H1 (cell line): ENCODE measurements around the gene L3MBTL1. TPM values are rescaled to one million over a fixed set of nuclear protein-coding genes. Genes with fewer than 3 reads are reported as not detected.

Experiments
- CTCF ChIA-PET: fragments of 300-600 bp; sonication (Branson Sonifier 250); formaldehyde crosslinking; loops from one replicate; lab custom pipeline; 2021; ENCODE audit not compliant: partially characterized antibody; lab: Charles Lee
- POLR2A ChIA-PET: fragments of 300-600 bp; sonication (Branson Sonifier 250); formaldehyde crosslinking; loops from one replicate; lab custom pipeline; 2021; ENCODE audit warnings: inconsistent platforms; ENCODE audit not compliant: partially characterized antibody; lab: Charles Lee
- DNase-seq, 2 experiments: peaks; one replicate each; pipeline versions ENCODE4 v3.0.0 to v3.0.0-alpha.2; 2010 to 2022; ENCODE audit warnings: low spot score in 2 of 2, low read depth in 1 of 2, mixed read lengths in 1 of 2
- FAIRE-seq: peaks from 2 replicates; lab custom pipeline; 2011; peaks lifted over from hg19 to GRCh38; lab: Jason Lieb, UNC
- H2AFZ ChIP-seq: 2 replicates; pipeline ENCODE4 v1.8.1; 2012; ENCODE audit warnings: low read length, inconsistent platforms
- H2AK5ac ChIP-seq: 2 replicates; pipeline ENCODE4 v1.6.1; 2013; ENCODE audit warnings: low read depth, low read length
- H2BK120ac ChIP-seq: replicated peaks from 2 replicates; pipeline ENCODE3; 2013; ENCODE audit warnings: low read depth, low read length, inconsistent platforms
- H2BK12ac ChIP-seq: 2 replicates; pipeline ENCODE4 v1.6.1; 2013; ENCODE audit warnings: low read depth, low read length
- H2BK15ac ChIP-seq: 2 replicates; pipeline ENCODE4 v1.6.1; 2013; ENCODE audit warnings: low read length
- H2BK20ac ChIP-seq: 2 replicates; pipeline ENCODE4 v1.6.1; 2013; ENCODE audit warnings: low read length
- H2BK5ac ChIP-seq: 2 replicates; pipeline ENCODE4 v1.6.1; 2013; ENCODE audit warnings: low read depth, low read length
- H3K14ac ChIP-seq: 2 replicates; pipeline ENCODE4 v1.6.1; 2013; ENCODE audit warnings: inconsistent platforms; ENCODE audit not compliant: insufficient read length
- H3K18ac ChIP-seq: 2 replicates; pipeline ENCODE4 v1.6.1; 2013; ENCODE audit warnings: low read length; ENCODE audit errors: extremely low read depth
- H3K23ac ChIP-seq: 2 replicates; pipeline ENCODE4 v1.6.1; 2013; ENCODE audit warnings: inconsistent platforms; ENCODE audit not compliant: insufficient read length
- H3K23me2 ChIP-seq: 2 replicates; pipeline ENCODE4 v1.6.1; 2013; ENCODE audit warnings: low read depth, low read length
- H3K27ac ChIP-seq: 2 replicates; pipeline ENCODE4 v1.6.1; 2011; ENCODE audit warnings: low read depth, low read length, inconsistent platforms
- H3K27me3 ChIP-seq, 4 experiments: replicated peaks in 1 of 4; 1 replicate in 1 of 4; 2 replicates in 3 of 4; pipeline versions ENCODE4 v1.6.1 to v1.8.1; 2011 to 2013; ENCODE audit warnings: low read length in 3 of 4, mild to moderate bottlenecking in 3 of 4, inconsistent platforms in 2 of 4, mixed read lengths in 2 of 4, moderate library complexity in 1 of 4; ENCODE audit not compliant: control insufficient read depth in 3 of 4, insufficient read depth in 3 of 4; ENCODE audit errors: extremely low read depth in 1 of 4
- H3K36me3 ChIP-seq, 4 experiments: 2 replicates each; pipeline versions ENCODE4 v1.6.1 to v1.8.1; 2011 to 2013; ENCODE audit warnings: mild to moderate bottlenecking in 4 of 4, low read length in 3 of 4, moderate library complexity in 2 of 4, control low read depth in 1 of 4, inconsistent platforms in 1 of 4; ENCODE audit not compliant: insufficient read depth in 4 of 4, control insufficient read depth in 2 of 4
- H3K4ac ChIP-seq: replicated peaks from 2 replicates; pipeline ENCODE3; 2013; ENCODE audit warnings: low read length, low read depth, mixed read lengths, inconsistent platforms; ENCODE audit not compliant: insufficient read length
- H3K4me1 ChIP-seq, 4 experiments: replicated peaks in 1 of 4; 1 replicate in 1 of 4; 2 replicates in 3 of 4; pipeline versions ENCODE4 v1.6.1 to v1.8.1; 2011 to 2013; ENCODE audit warnings: low read length in 3 of 4, inconsistent platforms in 2 of 4, mixed read lengths in 1 of 4; ENCODE audit not compliant: insufficient read depth in 4 of 4, control insufficient read depth in 3 of 4
- H3K4me2 ChIP-seq, 2 experiments: 2 replicates each; pipeline versions ENCODE4 v1.6.1 to v1.8.1; 2011 to 2013; ENCODE audit warnings: low read depth in 2 of 2, low read length in 2 of 2, control low read depth in 1 of 2, inconsistent platforms in 1 of 2, mild to moderate bottlenecking in 1 of 2; ENCODE audit not compliant: insufficient read depth in 1 of 2
- H3K4me3 ChIP-seq, 4 experiments: fragments of 200-600, 300-600 bp in 1 of 4; sonication (generic), shearing (Covaris generic), sonication (Bioruptor Twin) in 1 of 4; 2 replicates each; pipeline versions ENCODE4 v1.5.1 to v1.8.1; 2011 to 2016; ENCODE audit warnings: low read length in 4 of 4, low read depth in 3 of 4, control low read depth in 2 of 4, inconsistent platforms in 2 of 4, mild to moderate bottlenecking in 2 of 4, mixed read lengths in 1 of 4, moderate library complexity in 1 of 4; ENCODE audit not compliant: insufficient read depth in 2 of 4; ENCODE audit errors: extremely low read depth in 1 of 4
- H3K56ac ChIP-seq: replicated peaks from 2 replicates; pipeline ENCODE3; 2013; ENCODE audit warnings: low read depth, mild to moderate bottlenecking, mixed read lengths, low read length, inconsistent platforms; ENCODE audit not compliant: insufficient read length
- H3K79me1 ChIP-seq: 2 replicates; pipeline ENCODE4 v1.6.1; 2013; ENCODE audit warnings: low read depth, low read length, control low read depth
- H3K79me2 ChIP-seq, 2 experiments: 2 replicates each; pipeline versions ENCODE4 v1.6.1 to v1.8.1; 2012 to 2013; ENCODE audit warnings: low read length in 2 of 2, mild to moderate bottlenecking in 2 of 2, inconsistent platforms in 1 of 2; ENCODE audit not compliant: insufficient read depth in 2 of 2, control insufficient read depth in 1 of 2
- H3K9ac ChIP-seq, 4 experiments: replicated peaks in 1 of 4; 1 replicate in 1 of 4; 2 replicates in 3 of 4; pipeline versions ENCODE4 v1.6.1 to v1.8.1; 2011 to 2013; ENCODE audit warnings: low read depth in 3 of 4, low read length in 3 of 4, control low read depth in 2 of 4, mild to moderate bottlenecking in 2 of 4, moderate library complexity in 2 of 4, inconsistent platforms in 1 of 4; ENCODE audit errors: extremely low read depth in 1 of 4
- H3K9me3 ChIP-seq, 2 experiments: 2 replicates each; pipeline versions ENCODE4 v1.6.1 to v1.8.1; 2012 to 2013; ENCODE audit warnings: mild to moderate bottlenecking in 2 of 2, moderate library complexity in 2 of 2, control low read depth in 1 of 2, inconsistent platforms in 1 of 2, low read depth in 1 of 2, low read length in 1 of 2, mixed read lengths in 1 of 2; ENCODE audit not compliant: insufficient read depth in 2 of 2
- H4K20me1 ChIP-seq, 2 experiments: replicated peaks in 1 of 2; 2 replicates each; pipeline versions ENCODE3 to v1.8.1; 2011 to 2013; ENCODE audit warnings: inconsistent platforms in 2 of 2, low read length in 2 of 2, mild to moderate bottlenecking in 1 of 2; ENCODE audit not compliant: insufficient read depth in 2 of 2, control insufficient read depth in 1 of 2
- H4K5ac ChIP-seq: 2 replicates; pipeline ENCODE4 v1.6.1; 2013; ENCODE audit warnings: low read length, low read depth, mixed read lengths, inconsistent platforms; ENCODE audit not compliant: insufficient read length
- H4K8ac ChIP-seq: 2 replicates; pipeline ENCODE4 v1.8.0; 2013; ENCODE audit warnings: mild to moderate bottlenecking, moderate library complexity, low read length, inconsistent platforms; ENCODE audit not compliant: insufficient read depth; ENCODE audit errors: extremely low read depth
- H4K91ac ChIP-seq: replicated peaks from 2 replicates; pipeline ENCODE3; 2013; ENCODE audit warnings: low read length, mixed read lengths, inconsistent platforms; ENCODE audit not compliant: insufficient read length
- CTBP2 ChIP-seq: IDR thresholded peaks from 2 replicates; pipeline ENCODE4 v1.7.0; 2011; ENCODE audit warnings: borderline replicate concordance, mild to moderate bottlenecking, moderate library complexity, mixed read lengths, low read length; ENCODE audit not compliant: insufficient read depth, insufficient read length
- KDM1A ChIP-seq: fragments of 200-600, 300-600 bp; sonication (generic); IDR thresholded peaks from 2 replicates; pipeline ENCODE4 v1.7.1; 2016; ENCODE audit warnings: mild to moderate bottlenecking, low read length, borderline replicate concordance
- POU5F1 ChIP-seq: IDR thresholded peaks from 2 replicates; pipeline ENCODE4 v1.6.1; 2011; ENCODE audit warnings: low read depth, mild to moderate bottlenecking, low read length, moderate library complexity
- TAF1 ChIP-seq: IDR thresholded peaks from 2 replicates; pipeline ENCODE4 v1.6.1; 2011; ENCODE audit warnings: mild to moderate bottlenecking, low read depth, low read length
- WGBS, 2 experiments: shearing (Covaris generic) in 1 of 2; methylation state at CpG; one replicate each; pipeline versions ENCODE4 v1.1.6 to v1.1.7; 2013 to 2015; ENCODE audit warnings: low lambda C conversion rate in 2 of 2, mixed read lengths in 2 of 2, inconsistent platforms in 1 of 2, low coverage in 1 of 2, missing lambda C conversion rate in 1 of 2; ENCODE audit not compliant: insufficient replicate concordance in 2 of 2, insufficient coverage in 1 of 2, insufficient read length in 1 of 2; ENCODE audit errors: extremely low coverage in 1 of 2, missing lambda C conversion rate in 1 of 2; 5-methylcytosine and 5-hydroxymethylcytosine counted together
- polyA plus RNA-seq, 7 experiments: library from polyadenylated mRNA; depleted of rRNA in 3 of 7; stranded (reverse) in 5 of 7; unstranded in 2 of 7; fragments of >200 nt in 5 of 7; fragments of 200-250 nt in 2 of 7; gene quantifications; 1 replicate in 5 of 7; 2 replicates in 1 of 7; 4 replicates in 1 of 7; pipeline versions ENCODE4 v1.2.1 to v1.2.3, GENCODE V29; 2011 to 2013; ENCODE audit warnings: missing spikeins in 2 of 7, mixed read lengths in 2 of 7
- total RNA-seq: library from RNA; stranded (reverse); fragmentation: NEBNext Ultra II Directional; extraction: Animal tissue kit (Norgen Biotek cat#: 25700); gene quantifications from 2 replicates; pipeline ENCODE4 v1.2.1, GENCODE V29; 2021

Gene L3MBTL1
- total and polyA plus RNA-seq, 2 of the 8 experiments (the other 6 are each of a cell fraction or from before 2014, with no cell fraction given): 11.9 to 17.0 TPM

DNA sequence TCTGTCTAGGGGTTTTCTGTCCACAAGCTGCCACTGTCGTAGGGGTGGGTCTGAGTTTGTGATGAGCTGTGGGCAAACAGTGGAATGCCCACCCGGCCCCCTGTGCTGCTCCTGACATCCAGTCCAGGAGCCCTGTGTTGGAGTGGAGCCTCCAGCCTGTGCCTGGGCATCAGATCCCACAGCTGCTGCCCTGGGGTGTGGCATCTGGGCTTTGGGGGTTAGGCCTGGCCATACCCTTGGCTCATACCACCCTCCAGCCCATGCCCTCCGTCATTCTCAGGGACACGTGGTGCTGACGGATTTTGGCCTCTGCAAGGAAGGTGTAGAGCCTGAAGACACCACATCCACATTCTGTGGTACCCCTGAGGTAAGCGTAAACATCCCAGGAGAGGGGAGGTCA, 64.3 kb downstream of the L3MBTL1 start:
- Histone ChIP-seq H3K9me3 (no peaks in the 10 kb centered on the region), H2AK5ac (no peak overlapping the region), H4K20me1 (no peaks in the 10 kb centered on the region), H2BK12ac (no peak overlapping the region), H3K14ac (no peak overlapping the region), H4K8ac (no peak overlapping the region), H3K18ac (no peak overlapping the region), H3K4me2 (no peak overlapping the region), H2AFZ (no peak overlapping the region), H2BK20ac (peak overlapping the region; percentile 32; the same call in 1 of the 2 replicates), H4K91ac (no peak overlapping the region), H3K23ac (no peak overlapping the region), H3K9ac (no peak overlapping the region), H3K56ac (no peak overlapping the region), H3K4me1 (no peaks in the 10 kb centered on the region), H2BK15ac (no peak overlapping the region), H3K27me3 (no peaks in the 10 kb centered on the region), H3K79me2 (no peaks in the 10 kb centered on the region), H3K79me1 (no peaks in the 10 kb centered on the region), H4K5ac (no peak overlapping the region), H2BK120ac (no peak overlapping the region), H3K23me2 (no peaks in the 10 kb centered on the region), H3K4me3 (no peak overlapping the region), H3K36me3 (no peaks in the 10 kb centered on the region), H2BK5ac (peak overlapping the region; percentile 24; the same call in 1 of the 2 replicates), H3K4ac (no peak overlapping the region), H3K27ac (no peak overlapping the region)
- no peak for FAIRE-seq
- WGBS, 2 experiments: 82% methylated on average over 6 of the region's 6 CpGs; no CpG with 5 or more reads in 1 of the 2 experiments
- POLR2A ChIA-PET: interaction anchor here (0.7 to 1.4 kb wide), 2 partner anchors 11 to 16 kb away, joined by 3 read pairs; no protein-coding TSS in a partner anchor
- DNase-seq: no peak
- CTCF ChIA-PET: interaction anchor here (1.5 to 7.7 kb wide), 3 partner anchors 13 to 122 kb away, joined by 3 to 43 read pairs (median 9); partner anchors contain the start of gene SGK2
- no peak for TF ChIP-seq CTBP2
- no peak for TF ChIP-seq POU5F1
- TF ChIP-seq KDM1A: no peak
- TF ChIP-seq TAF1: no peak
